Activated CD8-positive, alpha-beta memory T cell treated with anti-CD3 and anti-CD28 coated beads, Interleukin-2, amount 50 U/mL, for 1 hour (primary cell): ENCODE measurements around the gene MOG.
"Not testable (repeated sequence)": the region's sequence is repeated elsewhere in the genome, so short reads cannot be mapped to it uniquely, and the experiment has no call there.

Source experiments
- DNase-seq: peaks from one replicate; pipeline ENCODE4 v3.0.0-alpha.2; 2020; ENCODE audit errors: extremely low read depth

The MOG gene

GRCh38 chr6:29641430-29642148, 15.3 kb upstream of the MOG start:
- DNase-seq, result no peak

GRCh38 chr6:29647927-29648642, 8.8 kb upstream of the MOG start:
- no peak for DNase-seq

- DNase-seq, result peak; percentile 91
These were observed 6.9 kb upstream of the MOG start for GRCh38 chr6:29649701-29650673.

GRCh38 chr6:29651413-29652197, 5.3 kb upstream of the MOG start:
- no peak for DNase-seq

GRCh38 chr6:29652198-29652584, 4.7 kb upstream of the MOG start:
- no peak for DNase-seq

GRCh38 chr6:29653452-29654038, 3.3 kb upstream of the MOG start:
- DNase-seq, result no peak

GRCh38 chr6:29655658-29656057, 1.2 kb upstream of the MOG start:
- DNase-seq, result no peak

GRCh38 chr6:29656157-29656556, 735 bp upstream of the MOG start:
- DNase-seq, result no peak

- no peak for DNase-seq
These were observed 4.2 kb downstream of the MOG start for GRCh38 chr6:29661071-29661470.

GRCh38 chr6:29661502-29662141, 4.7 kb downstream of the MOG start:
- DNase-seq, result not testable (repeated sequence)

GRCh38 chr6:29663300-29664042, 6.6 kb downstream of the MOG start:
- no peak for DNase-seq

GRCh38 chr6:29665942-29666825, 9.3 kb downstream of the MOG start:
- no peak for DNase-seq

GRCh38 chr6:29666826-29667130, 9.9 kb downstream of the MOG start:
- no peak for DNase-seq

- no peak for DNase-seq
These were observed 10.3 kb downstream of the MOG start for GRCh38 chr6:29667158-29667557.

GRCh38 chr6:29671026-29671425, 14.1 kb downstream of the MOG start:
- DNase-seq, result no peak

GRCh38 chr6:29672116-29672515, 15.2 kb downstream of the MOG start:
- not testable (repeated sequence) for DNase-seq

- DNase-seq, result no peak
These were observed 16.3 kb downstream of the MOG start for GRCh38 chr6:29673161-29673560.

- DNase-seq, result no peak
These were observed 17.1 kb downstream of the MOG start for GRCh38 chr6:29674008-29674407.

- DNase-seq, result no peak
These were observed 18.7 kb downstream of the MOG start for GRCh38 chr6:29675561-29675960.
